GM10266 (cell line): ENCODE data around the gene GPBP1.

ENCODE experiments used
- DNase-seq: peaks from one replicate; pipeline ENCODE4 v3.0.0; 2012; ENCODE audit errors: extremely low spot score
- TF ChIP-seq, protein P1 (sequence below): IDR thresholded peaks from 2 replicates; pipeline ENCODE4 v1.5.1; 2012; ENCODE audit warnings: mild to moderate bottlenecking, low read depth; ENCODE audit not compliant: control insufficient read depth, insufficient read depth; ENCODE audit errors: missing control alignments

GPBP1 gene

DNA sequence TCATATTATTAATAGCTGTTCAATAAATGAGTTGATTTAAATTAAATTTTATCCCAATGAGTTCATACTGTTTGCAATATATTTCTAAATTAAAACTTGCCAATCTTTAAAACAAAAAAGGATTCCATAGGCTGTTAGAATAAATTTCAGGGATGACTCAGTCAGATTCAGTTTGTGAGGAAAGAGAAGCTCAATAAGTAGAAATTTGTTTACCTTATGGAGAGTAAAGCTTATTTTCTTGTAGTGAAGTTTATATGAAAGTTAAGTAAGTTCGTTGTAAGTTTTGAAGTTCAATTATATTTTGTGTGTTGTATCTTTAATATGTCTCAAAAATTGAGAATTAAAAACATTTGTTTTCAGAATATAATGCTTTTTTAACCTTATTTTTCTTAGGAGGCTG, 29.0 kb downstream of the GPBP1 start:
- DNase-seq, result no peak
- TF ChIP-seq, protein P1, sequence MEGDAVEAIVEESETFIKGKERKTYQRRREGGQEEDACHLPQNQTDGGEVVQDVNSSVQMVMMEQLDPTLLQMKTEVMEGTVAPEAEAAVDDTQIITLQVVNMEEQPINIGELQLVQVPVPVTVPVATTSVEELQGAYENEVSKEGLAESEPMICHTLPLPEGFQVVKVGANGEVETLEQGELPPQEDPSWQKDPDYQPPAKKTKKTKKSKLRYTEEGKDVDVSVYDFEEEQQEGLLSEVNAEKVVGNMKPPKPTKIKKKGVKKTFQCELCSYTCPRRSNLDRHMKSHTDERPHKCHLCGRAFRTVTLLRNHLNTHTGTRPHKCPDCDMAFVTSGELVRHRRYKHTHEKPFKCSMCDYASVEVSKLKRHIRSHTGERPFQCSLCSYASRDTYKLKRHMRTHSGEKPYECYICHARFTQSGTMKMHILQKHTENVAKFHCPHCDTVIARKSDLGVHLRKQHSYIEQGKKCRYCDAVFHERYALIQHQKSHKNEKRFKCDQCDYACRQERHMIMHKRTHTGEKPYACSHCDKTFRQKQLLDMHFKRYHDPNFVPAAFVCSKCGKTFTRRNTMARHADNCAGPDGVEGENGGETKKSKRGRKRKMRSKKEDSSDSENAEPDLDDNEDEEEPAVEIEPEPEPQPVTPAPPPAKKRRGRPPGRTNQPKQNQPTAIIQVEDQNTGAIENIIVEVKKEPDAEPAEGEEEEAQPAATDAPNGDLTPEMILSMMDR, result no peak

DNA sequence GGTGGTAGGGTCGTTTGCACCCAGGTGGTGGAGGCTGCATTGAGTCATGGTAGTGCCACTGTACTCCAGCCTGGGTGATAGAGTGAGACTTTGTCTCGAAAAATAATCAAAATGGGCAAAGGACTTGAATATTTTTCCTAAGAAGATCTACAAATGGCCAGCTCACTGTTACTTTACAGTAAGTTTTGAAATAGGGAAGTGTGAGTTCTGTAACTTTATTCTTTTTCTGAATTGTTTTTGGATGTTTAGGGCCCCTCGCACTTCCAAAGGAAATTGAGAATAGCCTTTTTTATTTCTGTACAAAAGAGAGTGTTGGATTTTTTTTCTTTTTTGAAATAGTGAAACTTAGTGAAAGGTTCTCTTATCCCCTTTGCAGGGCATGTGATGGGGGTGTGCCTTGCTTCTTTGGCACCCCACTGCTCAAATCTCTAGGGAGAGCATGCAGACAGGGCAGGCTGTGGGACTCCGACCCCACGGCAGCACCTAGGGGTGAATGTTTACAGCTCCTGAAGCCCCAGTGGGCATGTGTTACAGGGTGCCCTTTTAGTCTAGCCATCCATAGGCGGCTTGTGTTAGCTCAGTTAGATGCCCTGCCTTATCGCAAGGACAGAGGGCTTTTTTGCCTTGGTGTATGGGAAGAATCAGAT, 33.3 kb downstream of the GPBP1 start:
- DNase-seq, result no peak
- TF ChIP-seq, protein P1, result no peak

DNA sequence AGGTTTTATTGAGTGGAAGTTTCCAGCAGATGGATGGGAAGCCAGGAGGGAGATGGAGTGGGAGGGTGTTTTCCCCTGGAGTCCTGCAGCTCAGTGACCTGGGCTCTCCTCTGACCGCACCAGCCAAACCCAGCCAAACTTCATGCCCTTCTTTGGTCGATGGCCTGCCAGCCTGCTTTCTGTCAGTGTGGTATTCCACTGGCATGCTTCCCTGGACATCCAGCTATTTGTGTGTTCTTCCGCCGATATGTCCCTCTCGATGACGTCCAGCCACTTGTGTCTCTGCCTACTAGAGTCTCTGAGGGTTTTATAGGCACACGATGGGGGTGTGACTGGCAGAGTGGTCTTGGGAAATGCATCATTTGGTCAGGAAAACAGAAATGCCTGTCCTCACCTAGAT, 33.8 kb downstream of the GPBP1 start:
- no peak for DNase-seq
- TF ChIP-seq, protein P1, result no peak

DNA sequence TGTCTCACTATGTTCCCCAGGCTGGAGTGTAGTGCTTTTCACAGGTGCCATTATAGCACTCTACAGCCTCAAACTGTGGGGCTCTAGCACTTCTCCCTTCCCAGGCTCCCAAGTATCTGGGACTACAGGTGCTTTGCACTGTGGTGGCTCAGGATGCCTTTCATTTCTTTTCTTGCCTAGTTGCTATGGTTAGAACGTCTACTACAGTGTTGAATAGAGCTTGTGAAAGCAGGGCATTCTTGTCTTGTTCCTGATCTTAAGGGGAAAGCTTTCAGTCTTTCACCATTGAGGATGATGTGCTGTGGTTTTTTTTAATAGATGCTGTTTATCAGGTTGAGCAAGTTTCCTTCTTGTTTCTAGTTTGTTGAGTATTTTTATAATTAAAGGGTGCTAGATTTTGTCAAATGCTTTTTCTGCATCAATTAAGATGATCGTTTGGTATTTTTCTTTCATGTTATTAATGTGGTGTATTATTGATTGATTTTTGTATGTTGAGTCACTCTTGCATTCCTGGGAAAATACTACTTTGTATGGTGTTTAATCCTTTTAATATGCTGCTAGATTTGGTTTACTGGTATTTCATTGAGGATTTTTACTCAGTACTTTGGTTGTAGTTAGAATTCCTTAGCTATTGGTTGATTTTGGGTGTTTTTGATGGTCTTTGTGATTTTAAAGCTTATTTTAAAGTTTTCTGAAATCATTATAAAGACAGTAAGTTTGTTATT, 35.6 kb downstream of the GPBP1 start:
- DNase-seq, result no peak
- TF ChIP-seq, protein P1, result no peak

DNA sequence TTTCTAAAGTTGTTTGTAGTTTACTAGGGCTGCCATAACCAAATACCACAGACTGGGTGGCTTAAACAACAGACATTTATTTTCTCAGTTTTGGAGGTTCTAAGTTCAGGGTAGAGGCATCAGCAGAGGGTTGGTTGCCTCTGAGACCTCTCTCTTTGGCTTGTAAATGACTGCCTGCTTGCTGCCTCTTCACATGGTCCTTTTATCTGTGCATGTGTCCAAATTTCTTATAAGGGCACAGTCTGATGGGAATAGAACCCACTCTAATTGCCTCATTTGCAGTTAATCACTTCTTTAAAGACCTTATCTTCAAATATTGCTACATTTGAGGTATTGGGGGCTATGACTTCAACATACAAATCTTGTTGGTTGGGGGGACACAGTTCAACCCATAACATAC, 36.8 kb downstream of the GPBP1 start:
- no peak for DNase-seq
- TF ChIP-seq, protein P1, result no peak

DNA sequence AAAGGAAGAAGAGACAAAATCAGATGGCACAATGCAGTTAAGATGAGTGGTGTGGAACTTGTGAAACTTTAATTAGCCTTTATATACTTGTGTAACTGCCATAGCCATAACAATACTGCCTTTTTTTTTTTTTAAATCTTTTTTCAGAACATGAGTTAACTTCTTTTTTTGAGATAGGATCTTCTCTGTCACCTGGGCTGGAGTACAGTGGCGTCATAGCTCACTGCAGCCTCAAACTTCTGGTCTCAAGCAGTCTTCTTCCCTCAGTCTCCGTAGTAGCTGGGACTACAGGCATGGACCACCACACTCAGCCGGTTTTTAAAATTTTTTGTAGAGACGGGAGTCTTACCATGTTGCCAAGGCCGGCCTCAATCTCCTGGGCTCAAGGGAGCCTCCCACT, 37.2 kb downstream of the GPBP1 start:
- no peak for DNase-seq
- TF ChIP-seq, protein P1, result no peak

DNA sequence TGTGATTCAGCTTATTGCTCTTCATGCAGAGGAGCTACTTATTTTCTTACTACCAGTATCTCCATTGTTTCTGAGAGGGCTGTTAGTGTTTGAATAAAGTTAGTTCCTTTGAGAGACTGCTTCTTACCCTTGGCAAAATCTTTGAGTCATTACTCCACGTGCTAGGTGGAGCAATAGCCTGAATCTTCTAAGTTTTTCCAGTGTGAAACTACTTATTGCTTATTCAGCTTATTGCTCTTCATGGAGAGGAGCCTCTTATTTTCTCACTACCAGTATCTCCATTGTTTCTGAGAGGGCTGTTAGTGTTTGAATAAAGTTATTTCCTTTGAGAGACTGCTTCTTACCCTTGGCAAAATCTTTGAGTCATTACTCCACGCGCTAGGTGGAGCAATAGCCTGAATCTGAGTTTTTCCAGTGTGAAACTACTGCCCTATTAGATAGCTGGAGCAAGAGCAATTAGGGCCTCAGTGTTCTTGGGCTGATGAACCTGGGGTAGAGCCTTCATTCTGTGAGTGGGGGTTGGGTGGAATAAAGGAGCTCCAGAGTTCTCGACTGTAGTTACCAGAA, 41.9 kb downstream of the GPBP1 start:
- no peak for DNase-seq
- TF ChIP-seq, protein P1, result no peak
